Trophoblast cell (in vitro differentiated cells and primary cell): Measurements from ENCODE around the gene RPL31.

Experiments used
- DNase-seq, 2 donors: peaks; one replicate each; pipeline ENCODE4 v3.0.0-alpha.2; 2016
- H2AFZ ChIP-seq: 2 replicates; pipeline ENCODE4 v1.6.1; 2013; ENCODE audit warnings: low read length, moderate library complexity, mild to moderate bottlenecking; ENCODE audit not compliant: insufficient read depth, poor library complexity
- H2AK5ac ChIP-seq: 2 replicates; pipeline ENCODE4 v1.6.1; 2013; ENCODE audit warnings: mild to moderate bottlenecking, low read length
- H2BK120ac ChIP-seq: 2 replicates; pipeline ENCODE4 v1.6.1; 2013; ENCODE audit warnings: low read length, mild to moderate bottlenecking, moderate library complexity; ENCODE audit not compliant: insufficient read depth, poor library complexity
- H2BK12ac ChIP-seq: 2 replicates; pipeline ENCODE4 v1.6.1; 2013; ENCODE audit warnings: mild to moderate bottlenecking, low read length, moderate library complexity
- H2BK5ac ChIP-seq: 2 replicates; pipeline ENCODE4 v1.6.1; 2013; ENCODE audit warnings: low read length, low read depth, moderate library complexity, mild to moderate bottlenecking; ENCODE audit not compliant: poor library complexity
- H3K14ac ChIP-seq: 2 replicates; pipeline ENCODE4 v1.6.1; 2013; ENCODE audit warnings: mild to moderate bottlenecking, low read length
- H3K18ac ChIP-seq: 2 replicates; pipeline ENCODE4 v1.6.1; 2013; ENCODE audit warnings: mild to moderate bottlenecking, low read length
- H3K23ac ChIP-seq: 2 replicates; pipeline ENCODE4 v1.6.1; 2013; ENCODE audit warnings: low read length
- H3K27ac ChIP-seq: 2 replicates; pipeline ENCODE4 v1.5.1; 2013; ENCODE audit warnings: low read depth, mild to moderate bottlenecking, inconsistent platforms, low read length, moderate library complexity
- H3K27me3 ChIP-seq: 2 replicates; pipeline ENCODE4 v1.6.1; 2013; ENCODE audit warnings: inconsistent platforms, mild to moderate bottlenecking, low read length, moderate library complexity; ENCODE audit not compliant: insufficient read depth
- H3K36me3 ChIP-seq, 2 experiments: 1 replicate in 1 of 2; 2 replicates in 1 of 2; pipeline ENCODE4 v1.6.1; 2013; ENCODE audit warnings: low read length in 2 of 2, mild to moderate bottlenecking in 2 of 2, moderate library complexity in 1 of 2; ENCODE audit not compliant: insufficient read depth in 2 of 2, control insufficient read depth in 1 of 2
- H3K4ac ChIP-seq: 2 replicates; pipeline ENCODE4 v1.6.1; 2013; ENCODE audit warnings: low read depth, mild to moderate bottlenecking, low read length, moderate library complexity
- H3K4me1 ChIP-seq, 2 experiments: 1 replicate in 1 of 2; 2 replicates in 1 of 2; pipeline ENCODE4 v1.6.1; 2013; ENCODE audit warnings: low read length in 2 of 2, mild to moderate bottlenecking in 2 of 2, moderate library complexity in 1 of 2; ENCODE audit not compliant: insufficient read depth in 2 of 2, control insufficient read depth in 1 of 2
- H3K4me2 ChIP-seq: 2 replicates; pipeline ENCODE4 v1.6.1; 2013; ENCODE audit warnings: inconsistent platforms, mild to moderate bottlenecking, low read length, moderate library complexity
- H3K4me3 ChIP-seq: 2 replicates; pipeline ENCODE4 v1.5.1; 2013; ENCODE audit warnings: mild to moderate bottlenecking, low read depth, low read length, inconsistent platforms
- H3K79me1 ChIP-seq: one replicate; pipeline ENCODE4 v1.6.1; 2013; ENCODE audit warnings: low read length
- H3K79me2 ChIP-seq: 2 replicates; pipeline ENCODE4 v1.6.1; 2013; ENCODE audit warnings: low read length, mild to moderate bottlenecking; ENCODE audit not compliant: control insufficient read depth, insufficient read depth, poor library complexity
- H3K9ac ChIP-seq: 2 replicates; pipeline ENCODE4 v1.6.1; 2013; ENCODE audit warnings: mild to moderate bottlenecking, low read length
- H3K9me3 ChIP-seq: 2 replicates; pipeline ENCODE4 v1.6.1; 2013; ENCODE audit warnings: low read depth, mild to moderate bottlenecking, control low read depth, inconsistent platforms, low read length; ENCODE audit not compliant: insufficient read depth
- H4K12ac ChIP-seq: 2 replicates; pipeline ENCODE4 v1.6.1; 2013; ENCODE audit warnings: low read depth, mild to moderate bottlenecking, low read length, moderate library complexity
- H4K8ac ChIP-seq: 2 replicates; pipeline ENCODE4 v1.6.1; 2013; ENCODE audit warnings: low read depth, mild to moderate bottlenecking, low read length, moderate library complexity
- H4K91ac ChIP-seq: one replicate; pipeline ENCODE4 v1.6.1; 2013; ENCODE audit warnings: low read depth, mild to moderate bottlenecking, low read length, moderate library complexity
- WGBS: extraction: QIAGEN DNeasy Blood & Tissue Kit; methylation state at CpG from one replicate; pipeline ENCODE4 v1.1.7; 2013; ENCODE audit warnings: missing lambda C conversion rate; ENCODE audit not compliant: insufficient read length, insufficient coverage; ENCODE audit errors: extremely low coverage; 5-methylcytosine and 5-hydroxymethylcytosine counted together

Gene RPL31

GRCh38 chr2:100960688-100961087, 41.4 kb upstream of the RPL31 start:
- Histone ChIP-seq H3K4me3 (no peak overlapping the region), H3K14ac (no peak overlapping the region), H3K9me3 (no peaks in the 10 kb centered on the region), H2BK12ac (no peak overlapping the region), H4K12ac (no peak overlapping the region), H4K91ac (no peak overlapping the region), H3K4me1 (no peaks in the 10 kb centered on the region), H2BK120ac (no peak overlapping the region), H3K4ac (no peak overlapping the region), H2AFZ (no peak overlapping the region), H2AK5ac (no peak overlapping the region), H3K4me2 (no peak overlapping the region), H2BK5ac (no peak overlapping the region), H3K79me1 (no peaks in the 10 kb centered on the region), H3K23ac (no peak overlapping the region), H3K27ac (no peak overlapping the region), H3K18ac (no peak overlapping the region), H3K9ac (no peak overlapping the region), H3K27me3 (no peaks in the 10 kb centered on the region), H3K79me2 (no peaks in the 10 kb centered on the region), H3K36me3 (no peaks in the 10 kb centered on the region), H4K8ac (no peak overlapping the region)
- no CpG with 5 or more reads among the region's 4 CpGs for WGBS
- no peak for DNase-seq

GRCh38 chr2:100962366-100963025, 39.6 kb upstream of the RPL31 start:
- no peak overlapping the region for H3K4ac ChIP-seq
- H3K27ac ChIP-seq = no peak overlapping the region
- no peaks in the 10 kb centered on the region for H3K36me3 ChIP-seq
- no peaks in the 10 kb centered on the region for H3K4me1 ChIP-seq
- no CpG with 5 or more reads among the region's 12 CpGs for WGBS
- no peak overlapping the region for H2BK12ac ChIP-seq
- no peak overlapping the region for H4K91ac ChIP-seq
- no peak overlapping the region for H3K4me3 ChIP-seq
- no peaks in the 10 kb centered on the region for H3K27me3 ChIP-seq
- H3K79me2 ChIP-seq = no peaks in the 10 kb centered on the region
- H2AFZ ChIP-seq = no peak overlapping the region
- no peaks in the 10 kb centered on the region for H3K79me1 ChIP-seq
- no peak overlapping the region for H3K14ac ChIP-seq
- no peak overlapping the region for H2AK5ac ChIP-seq
- H3K9ac ChIP-seq = no peak overlapping the region
- no peak overlapping the region for H3K23ac ChIP-seq
- no peak overlapping the region for H3K4me2 ChIP-seq
- no peak overlapping the region for H2BK120ac ChIP-seq
- H3K9me3 ChIP-seq = no peaks in the 10 kb centered on the region
- no peak overlapping the region for H3K18ac ChIP-seq
- DNase-seq = no peak
- no peak overlapping the region for H4K12ac ChIP-seq
- no peak overlapping the region for H4K8ac ChIP-seq
- H2BK5ac ChIP-seq = no peak overlapping the region

DNA sequence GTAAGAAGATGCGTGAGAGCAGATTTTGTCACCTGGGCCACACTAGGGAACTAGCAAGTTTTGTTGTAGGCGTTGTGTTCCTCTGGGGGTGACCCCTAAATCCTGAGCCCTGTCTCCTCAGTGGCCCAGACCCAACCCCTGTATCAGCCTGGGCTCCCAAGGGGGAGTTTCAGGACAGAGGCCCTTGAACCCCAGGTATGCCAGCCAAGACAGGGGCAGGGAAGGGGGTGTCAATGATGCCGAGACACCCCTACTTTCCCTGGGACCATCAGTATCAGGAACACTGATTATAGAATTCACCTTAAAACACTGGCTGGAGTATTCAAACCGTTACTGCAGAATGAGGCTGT, 39.1 kb upstream of the RPL31 start:
- DNase-seq = no peak
- Histone ChIP-seq H3K4me1 (no peaks in the 10 kb centered on the region), H3K23ac (no peak overlapping the region), H2BK12ac (no peak overlapping the region), H3K4me3 (no peak overlapping the region), H3K4ac (no peak overlapping the region), H2BK5ac (no peak overlapping the region), H3K9me3 (no peaks in the 10 kb centered on the region), H2AK5ac (no peak overlapping the region), H3K9ac (no peak overlapping the region), H2BK120ac (no peak overlapping the region), H3K36me3 (no peaks in the 10 kb centered on the region), H2AFZ (no peak overlapping the region), H3K4me2 (no peak overlapping the region), H3K79me2 (no peaks in the 10 kb centered on the region), H3K27ac (no peak overlapping the region), H4K91ac (no peak overlapping the region), H3K27me3 (no peaks in the 10 kb centered on the region), H4K8ac (no peak overlapping the region), H4K12ac (no peak overlapping the region), H3K18ac (no peak overlapping the region), H3K14ac (no peak overlapping the region), H3K79me1 (no peaks in the 10 kb centered on the region)
- no CpG with 5 or more reads among the region's 4 CpGs for WGBS

DNA sequence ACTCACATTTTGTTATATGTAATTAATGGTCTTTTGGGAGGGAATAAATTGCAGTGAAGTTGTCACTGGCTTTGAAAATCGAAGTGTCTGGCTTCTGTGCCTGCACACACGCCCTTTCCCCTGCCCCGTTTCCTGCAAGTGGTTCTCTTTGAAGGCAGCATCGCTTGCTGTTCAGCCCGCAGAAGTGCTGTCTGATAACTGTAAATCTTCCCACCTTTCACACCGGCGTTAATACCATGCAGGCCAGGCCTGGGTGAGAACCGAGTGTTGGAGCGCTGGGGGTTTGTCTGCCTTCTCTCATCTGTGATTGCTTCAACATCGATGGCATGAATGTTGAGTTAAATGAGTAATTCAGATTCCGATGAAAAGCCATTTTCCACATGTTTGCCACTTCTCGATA, 37.9 kb upstream of the RPL31 start:
- Histone ChIP-seq H2BK120ac (no peak overlapping the region), H3K18ac (no peak overlapping the region), H2AK5ac (no peak overlapping the region), H3K27ac (no peak overlapping the region), H2BK5ac (no peak overlapping the region), H3K79me1 (no peaks in the 10 kb centered on the region), H3K27me3 (no peaks in the 10 kb centered on the region), H3K4me3 (no peak overlapping the region), H3K14ac (no peak overlapping the region), H3K4ac (no peak overlapping the region), H4K12ac (no peak overlapping the region), H3K4me2 (no peak overlapping the region), H2BK12ac (no peak overlapping the region), H3K79me2 (no peaks in the 10 kb centered on the region), H4K8ac (no peak overlapping the region), H3K4me1 (peaks cover 0 to 2% of the 10 kb centered on the region in 2 experiments), H3K23ac (no peak overlapping the region), H3K9ac (no peak overlapping the region), H4K91ac (no peak overlapping the region), H2AFZ (no peak overlapping the region), H3K9me3 (peaks cover 1% of the 10 kb centered on the region), H3K36me3 (no peaks in the 10 kb centered on the region)
- DNase-seq = no peak
- no CpG with 5 or more reads among the region's 12 CpGs for WGBS
